Activated CD4-positive, alpha-beta memory T cell treated with anti-CD3 and anti-CD28 coated beads for 36 hours (primary cell): ENCODE data around the gene KLHL35. TPM values are rescaled to one million over a fixed set of nuclear protein-coding genes. Genes with fewer than 3 reads are reported as not detected.
"Not testable (repeated sequence)": the region's sequence is repeated elsewhere in the genome, so short reads cannot be mapped to it uniquely, and the experiment has no call there.

Experiments used
- CTCF ChIA-PET: fragments of 350-600 bp; sonication (Branson Sonifier 250); formaldehyde crosslinking; loops from one replicate; lab custom pipeline; 2021; ENCODE audit warnings: antibody characterized with exemption, inconsistent platforms; lab: Charles Lee
- POLR2A ChIA-PET: fragments of 350-600 bp; sonication (Branson Sonifier 250); formaldehyde crosslinking; loops from one replicate; lab custom pipeline; 2021; ENCODE audit warnings: antibody characterized with exemption; lab: Charles Lee
- DNase-seq: peaks from one replicate; pipeline ENCODE4 v3.0.0-alpha.2; 2020
- H3K27ac Mint-ChIP-seq: one replicate; pipeline ENCODE4 v1.8.0; 2021; ENCODE audit warnings: mixed read lengths
- H3K27me3 Mint-ChIP-seq: one replicate; pipeline ENCODE4 v1.8.0; 2021; ENCODE audit warnings: mixed read lengths
- H3K36me3 Mint-ChIP-seq: one replicate; pipeline ENCODE4 v1.8.0; 2021; ENCODE audit warnings: mixed read lengths
- H3K4me1 Mint-ChIP-seq: one replicate; pipeline ENCODE4 v1.8.0; 2021; ENCODE audit warnings: low read depth, mixed read lengths
- H3K4me3 Mint-ChIP-seq: one replicate; pipeline ENCODE4 v1.8.0; 2021; ENCODE audit warnings: mild to moderate bottlenecking, mixed read lengths
- H3K9me3 Mint-ChIP-seq: one replicate; pipeline ENCODE4 v1.8.0; 2021; ENCODE audit warnings: mixed read lengths
- intact Hi-C: fragments of 100-400 bp; cut with micrococcal nuclease; formaldehyde crosslinking; loops from one replicate; pipeline ENCODE4 v1.15.1; 2023
- total RNA-seq, 2 experiments: library from RNA; stranded (reverse); gene quantifications; one replicate each; pipeline ENCODE4 v1.2.3, GENCODE V29; 2021

Gene KLHL35
- total RNA-seq, 2 experiments from 2014 or later, result 0.12 to 0.51 TPM

GRCh38 chr11:75427181-75427580, 5.8 kb downstream of the KLHL35 start:
- no peak overlapping the region for H3K27ac Mint-ChIP-seq
- ChIA-PET CTCF (interaction anchor here (1.2 kb wide), 1 partner anchor 17 kb away, joined by 5 read pairs; no protein-coding TSS in a partner anchor), POLR2A (no interaction called here)
- intact Hi-C loops, result no loop called here
- H3K27me3 Mint-ChIP-seq, result peaks cover 26% of the 10 kb centered on the region
- peaks cover 14% of the 10 kb centered on the region for H3K4me1 Mint-ChIP-seq
- no peak overlapping the region for H3K4me3 Mint-ChIP-seq
- peaks cover 4% of the 10 kb centered on the region for H3K36me3 Mint-ChIP-seq
- no peak for DNase-seq
- peaks cover 7% of the 10 kb centered on the region for H3K9me3 Mint-ChIP-seq

DNA sequence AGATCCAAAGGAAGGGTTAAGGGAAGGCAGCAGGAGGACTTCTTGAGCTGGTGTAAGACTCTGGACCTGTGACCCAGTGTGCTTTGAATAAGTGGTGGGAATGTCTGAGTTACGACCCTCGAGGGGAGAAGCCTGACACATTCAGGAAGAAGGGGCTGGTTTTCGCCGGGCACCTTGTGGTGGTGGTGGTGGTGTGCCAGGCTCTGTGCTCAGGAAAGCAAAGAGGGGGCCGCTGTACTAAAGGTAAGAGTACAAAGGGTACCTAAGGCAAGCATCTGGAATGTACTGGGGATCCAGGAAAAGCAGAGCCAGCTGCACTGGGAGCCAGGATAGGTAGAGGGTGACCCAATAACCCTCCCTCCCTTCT, 6.3 kb downstream of the KLHL35 start:
- H3K4me3 Mint-ChIP-seq, result no peak overlapping the region
- peaks cover 4% of the 10 kb centered on the region for H3K36me3 Mint-ChIP-seq
- intact Hi-C loops, result no loop called here
- H3K27me3 Mint-ChIP-seq, result peaks cover 22% of the 10 kb centered on the region
- no peak overlapping the region for H3K27ac Mint-ChIP-seq
- DNase-seq, result no peak
- peaks cover 7% of the 10 kb centered on the region for H3K9me3 Mint-ChIP-seq
- CTCF ChIA-PET, result interaction anchor here (0.8 to 1.2 kb wide), 2 partner anchors 18 to 19 kb away, joined by 3 to 5 read pairs; no protein-coding TSS in a partner anchor
- POLR2A ChIA-PET, result no interaction called here
- peaks cover 14% of the 10 kb centered on the region for H3K4me1 Mint-ChIP-seq

DNA sequence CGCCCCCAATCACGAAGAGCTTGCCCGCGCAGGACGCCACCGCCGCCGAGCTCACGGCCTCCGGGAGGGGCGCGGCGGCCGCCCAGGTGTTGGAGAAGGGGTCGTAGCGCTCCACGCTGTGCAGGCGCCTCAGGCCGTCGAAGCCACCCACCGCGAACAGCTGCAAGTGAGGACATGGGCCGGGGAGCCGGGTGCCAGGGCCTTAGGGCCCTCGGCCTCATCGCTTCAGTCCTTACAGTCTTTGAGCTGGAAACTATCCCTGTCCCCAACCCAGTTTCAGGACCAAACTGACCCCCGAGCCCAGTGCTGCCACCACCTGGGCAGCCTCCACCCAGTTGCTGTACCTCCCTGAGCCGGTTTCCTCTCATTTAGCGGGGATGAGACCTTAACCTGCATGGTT, 7.6 kb downstream of the KLHL35 start:
- H3K27ac Mint-ChIP-seq, result no peak overlapping the region
- peaks cover 4% of the 10 kb centered on the region for H3K36me3 Mint-ChIP-seq
- intact Hi-C loops, result no loop called here
- peaks cover 7% of the 10 kb centered on the region for H3K4me1 Mint-ChIP-seq
- ChIA-PET POLR2A (no interaction called here), CTCF (interaction anchor here (1.8 kb wide), 1 partner anchor 18 kb away, joined by 6 read pairs; no protein-coding TSS in a partner anchor)
- peaks cover 7% of the 10 kb centered on the region for H3K9me3 Mint-ChIP-seq
- no peak overlapping the region for H3K4me3 Mint-ChIP-seq
- no peak for DNase-seq
- peaks cover 9% of the 10 kb centered on the region for H3K27me3 Mint-ChIP-seq

DNA sequence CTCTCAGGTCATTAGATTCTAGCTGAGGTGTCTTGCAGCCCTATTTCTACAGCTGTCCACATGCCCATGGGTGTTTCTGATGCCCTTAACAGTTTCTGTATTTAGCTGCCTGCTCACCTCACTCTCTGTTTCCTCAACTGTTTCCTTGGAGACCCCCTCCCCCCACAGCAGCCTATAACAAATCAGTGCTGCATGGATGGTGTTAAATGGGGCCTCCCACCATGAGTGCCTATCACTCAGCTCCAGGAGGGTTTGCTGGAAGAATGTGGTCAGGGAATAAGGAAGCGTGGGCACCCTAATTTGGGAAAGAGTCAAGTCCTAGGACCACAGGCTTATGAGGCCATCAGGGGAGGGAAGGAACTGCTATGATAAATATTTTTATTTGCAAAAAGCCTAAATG, 8.6 kb downstream of the KLHL35 start:
- CTCF ChIA-PET, result interaction anchor here (0.9 kb wide), 1 partner anchor 39 kb away, joined by 3 read pairs; no protein-coding TSS in a partner anchor
- H3K36me3 Mint-ChIP-seq, result peaks cover 3% of the 10 kb centered on the region

DNA sequence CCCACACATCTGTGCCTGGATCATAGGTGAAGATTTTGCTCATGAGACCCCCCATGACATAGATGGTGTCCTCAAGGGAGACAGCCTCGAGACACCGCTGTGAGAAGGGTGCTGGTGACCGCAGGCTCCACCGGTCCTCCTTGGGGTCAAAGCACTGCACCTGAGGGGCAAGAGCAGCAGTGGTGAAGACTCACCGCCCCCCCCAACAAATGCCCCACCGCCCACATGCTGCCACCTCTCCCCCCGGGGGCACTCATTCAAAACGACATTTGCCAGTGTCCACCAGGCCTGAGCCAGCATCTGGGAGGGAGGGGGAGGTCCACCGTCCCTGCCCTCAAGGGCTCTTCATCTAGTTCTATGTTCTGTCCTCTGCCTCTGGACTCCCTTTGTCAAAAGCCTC, 9.3 kb downstream of the KLHL35 start:
- peaks cover 3% of the 10 kb centered on the region for H3K4me1 Mint-ChIP-seq
- intact Hi-C loops, result no loop called here
- POLR2A ChIA-PET, result interaction anchor here (1.4 kb wide), 1 partner anchor 23 kb away, joined by 5 read pairs; no protein-coding TSS in a partner anchor
- H3K9me3 Mint-ChIP-seq, result no peaks in the 10 kb centered on the region
- DNase-seq, result no peak
- H3K27me3 Mint-ChIP-seq, result peaks cover 1% of the 10 kb centered on the region
- no peak overlapping the region for H3K4me3 Mint-ChIP-seq
- CTCF ChIA-PET, result no interaction called here
- H3K36me3 Mint-ChIP-seq, result no peaks in the 10 kb centered on the region
- no peak overlapping the region for H3K27ac Mint-ChIP-seq

More for the DNA sequence above, 8.6 kb downstream of the KLHL35 start:
- intact Hi-C loops, result no loop called here
- no peak for DNase-seq
- peaks cover 6% of the 10 kb centered on the region for H3K4me1 Mint-ChIP-seq
- H3K9me3 Mint-ChIP-seq, result peaks cover 6% of the 10 kb centered on the region
- POLR2A ChIA-PET, result interaction anchor here (1.4 kb wide), 1 partner anchor 24 kb away, joined by 5 read pairs; no protein-coding TSS in a partner anchor
- H3K4me3 Mint-ChIP-seq, result no peak overlapping the region
- H3K27me3 Mint-ChIP-seq, result peaks cover 8% of the 10 kb centered on the region
- no peak overlapping the region for H3K27ac Mint-ChIP-seq

DNA sequence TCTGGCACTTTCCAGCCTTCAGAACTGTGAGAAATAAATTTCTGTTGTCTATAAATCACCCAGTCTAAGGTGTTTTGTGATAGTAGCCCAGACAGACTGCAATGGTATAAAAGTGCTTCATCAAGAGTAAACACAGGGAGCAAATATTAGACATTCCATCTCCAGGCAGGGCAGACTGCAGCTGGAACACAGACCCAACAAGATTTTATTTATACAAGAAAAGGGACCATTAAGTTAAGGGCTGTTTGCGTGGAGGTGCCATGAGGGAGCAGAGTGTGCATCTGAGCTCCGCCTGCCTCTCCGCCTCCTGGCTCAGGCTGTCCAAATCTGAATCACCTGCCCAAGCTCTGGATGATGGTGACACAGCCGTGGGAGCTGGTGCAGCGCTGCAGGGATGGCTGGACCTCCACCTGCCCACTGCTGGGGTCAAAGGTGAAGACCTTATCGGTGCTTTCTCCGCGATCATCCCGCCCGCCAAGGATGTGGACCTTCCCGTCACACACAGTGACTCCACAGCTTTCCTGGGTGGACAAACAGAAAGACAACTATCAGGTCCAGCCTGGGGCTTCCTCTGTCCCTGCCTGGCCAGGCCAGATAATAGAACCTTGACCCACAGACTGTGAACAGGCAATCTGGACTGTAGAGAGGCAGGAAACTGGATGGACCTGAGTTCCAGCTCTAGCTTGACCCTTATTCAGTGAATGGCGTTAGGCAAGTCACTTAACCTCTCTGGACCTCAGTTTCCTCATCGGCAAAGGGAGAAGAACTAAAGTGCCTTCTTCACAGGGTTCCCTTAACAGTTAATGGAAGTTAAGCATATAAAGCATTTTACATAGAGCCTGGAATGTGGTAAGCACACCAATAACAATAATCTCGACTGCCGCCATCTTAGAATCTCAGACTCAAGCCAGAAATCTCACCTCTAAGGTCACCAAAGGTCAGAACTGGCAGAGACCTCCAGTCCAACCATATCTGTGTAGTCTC, 10.5 kb downstream of the KLHL35 start:
- H3K36me3 Mint-ChIP-seq, result no peaks in the 10 kb centered on the region
- H3K27me3 Mint-ChIP-seq, result no peaks in the 10 kb centered on the region
- peaks cover 3% of the 10 kb centered on the region for H3K4me1 Mint-ChIP-seq
- ChIA-PET CTCF (interaction anchor here (0.8 to 1.4 kb wide), 2 partner anchors 15 to 110 kb away, joined by 4 read pairs; no protein-coding TSS in a partner anchor), POLR2A (no interaction called here)
- intact Hi-C loops, result no loop called here
- no peak overlapping the region for H3K27ac Mint-ChIP-seq
- DNase-seq, result no peak
- no peaks in the 10 kb centered on the region for H3K9me3 Mint-ChIP-seq
- H3K4me3 Mint-ChIP-seq, result no peak overlapping the region

GRCh38 chr11:75421902-75422247, 11.1 kb downstream of the KLHL35 start:
- H3K9me3 Mint-ChIP-seq, result no peaks in the 10 kb centered on the region
- peaks cover 3% of the 10 kb centered on the region for H3K4me1 Mint-ChIP-seq
- ChIA-PET CTCF (interaction anchor here (1.1 to 1.4 kb wide), 2 partner anchors 14 to 111 kb away, joined by 3 to 4 read pairs; no protein-coding TSS in a partner anchor), POLR2A (no interaction called here)
- H3K27ac Mint-ChIP-seq, result no peak overlapping the region
- H3K4me3 Mint-ChIP-seq, result no peak overlapping the region
- H3K27me3 Mint-ChIP-seq, result no peaks in the 10 kb centered on the region
- DNase-seq, result no peak
- peaks cover 1% of the 10 kb centered on the region for H3K36me3 Mint-ChIP-seq
- intact Hi-C loops, result no loop called here

- intact Hi-C loops, result no loop called here
- no peaks in the 10 kb centered on the region for H3K9me3 Mint-ChIP-seq
- ChIA-PET CTCF (interaction anchor here (1.1 to 1.4 kb wide), 3 partner anchors 13 to 112 kb away, joined by 3 to 4 read pairs (median 4); no protein-coding TSS in a partner anchor), POLR2A (no interaction called here)
- H3K36me3 Mint-ChIP-seq, result peaks cover 5% of the 10 kb centered on the region
- H3K27me3 Mint-ChIP-seq, result no peaks in the 10 kb centered on the region
- no peak overlapping the region for H3K4me3 Mint-ChIP-seq
- peaks cover 3% of the 10 kb centered on the region for H3K4me1 Mint-ChIP-seq
- no peak for DNase-seq
- no peak overlapping the region for H3K27ac Mint-ChIP-seq
Observed at GRCh38 chr11:75421035-75421602, 11.9 kb downstream of the KLHL35 start.

DNA sequence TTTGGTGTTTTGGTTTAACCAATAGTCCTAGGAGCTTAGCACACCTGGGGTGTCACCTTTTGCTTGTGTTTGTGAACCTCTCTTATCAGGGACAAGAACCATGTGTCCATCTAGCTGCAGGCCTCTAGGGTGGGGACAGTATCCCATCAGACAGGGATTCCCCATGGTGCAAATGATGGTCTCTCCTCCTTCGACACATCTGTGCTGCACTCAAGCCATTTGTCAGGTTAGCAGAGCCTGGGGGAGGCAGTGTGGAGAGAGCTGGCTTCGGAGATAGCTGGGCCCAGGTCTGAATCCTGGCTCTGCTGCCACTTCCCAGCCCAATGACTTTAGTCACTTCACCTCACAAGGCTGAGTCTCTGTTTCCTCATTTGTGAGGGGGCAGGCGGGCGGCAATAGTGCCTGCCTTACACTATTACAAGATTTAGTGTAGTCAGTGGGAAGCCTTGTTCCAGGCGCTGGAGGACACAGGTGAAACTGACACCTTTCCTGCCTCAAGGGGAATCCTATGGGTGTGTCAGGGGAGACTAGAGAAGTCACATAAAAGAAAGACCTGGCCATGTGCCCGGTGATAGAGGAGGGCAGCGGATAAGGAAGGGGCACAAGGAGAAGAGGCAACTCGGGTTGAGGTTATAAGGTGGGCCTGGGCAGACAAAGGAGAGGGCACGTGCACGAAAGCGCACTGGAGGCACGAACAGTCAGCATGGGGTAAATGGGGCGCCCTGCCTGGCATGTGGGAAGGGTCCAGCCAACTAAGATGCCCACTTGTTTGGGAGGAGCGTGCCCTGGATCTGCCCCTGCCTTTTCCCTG, 12.6 kb downstream of the KLHL35 start:
- no peak overlapping the region for H3K27ac Mint-ChIP-seq
- H3K4me3 Mint-ChIP-seq, result no peak overlapping the region
- H3K4me1 Mint-ChIP-seq, result peaks cover 3% of the 10 kb centered on the region
- intact Hi-C loops, result no loop called here
- CTCF ChIA-PET, result interaction anchor here (1.1 to 1.2 kb wide), 2 partner anchors 12 to 31 kb away, joined by 3 to 4 read pairs; no protein-coding TSS in a partner anchor
- DNase-seq, result no peak
- no peaks in the 10 kb centered on the region for H3K9me3 Mint-ChIP-seq
- H3K27me3 Mint-ChIP-seq, result no peaks in the 10 kb centered on the region
- peaks cover 7% of the 10 kb centered on the region for H3K36me3 Mint-ChIP-seq
- POLR2A ChIA-PET, result no interaction called here

GRCh38 chr11:75413864-75414263, 19.1 kb downstream of the KLHL35 start:
- DNase-seq, result no peak
- Mint-ChIP-seq H3K27me3 (no peaks in the 10 kb centered on the region), H3K4me1 (peaks cover 3% of the 10 kb centered on the region), H3K4me3 (no peak overlapping the region), H3K27ac (no peak overlapping the region), H3K36me3 (peaks cover 16% of the 10 kb centered on the region), H3K9me3 (no peaks in the 10 kb centered on the region)
- intact Hi-C loops, result no loop called here
- ChIA-PET CTCF (no interaction called here), POLR2A (no interaction called here)

DNA sequence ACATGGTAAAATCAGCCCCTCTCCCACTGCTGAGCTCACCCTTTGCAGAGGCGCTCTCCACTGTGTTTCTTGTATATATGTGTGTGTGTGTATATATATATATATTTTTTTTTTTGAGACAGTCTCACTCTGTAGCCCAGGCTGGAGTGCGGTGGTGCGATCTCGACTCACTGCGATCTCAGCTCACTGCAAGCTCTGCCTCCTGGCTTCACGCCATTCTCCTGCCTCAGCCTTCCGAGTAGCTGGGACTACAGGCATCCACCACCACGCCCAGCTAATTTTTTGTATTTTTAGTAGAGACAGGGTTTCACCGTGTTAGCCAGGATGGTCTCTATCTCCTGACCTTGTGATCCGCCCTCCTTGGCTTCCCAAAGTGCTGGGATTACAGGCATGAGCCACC, 19.9 kb downstream of the KLHL35 start:
- intact Hi-C loops, H3K27me3 Mint-ChIP-seq, DNase-seq, H3K9me3 Mint-ChIP-seq, POLR2A ChIA-PET, H3K4me3 Mint-ChIP-seq, H3K27ac Mint-ChIP-seq, H3K4me1 Mint-ChIP-seq: not testable (repeated sequence)
- peaks cover 19% of the 10 kb centered on the region for H3K36me3 Mint-ChIP-seq
- CTCF ChIA-PET, result interaction anchor here (0.7 kb wide), 1 partner anchor 58 kb away, joined by 3 read pairs; no protein-coding TSS in a partner anchor
